KMS-11 (cell line): ENCODE results near the gene CDK6.

Experiments
- H2AFZ ChIP-seq: fragments of 200-600 bp; sonication (generic); 2 replicates; pipeline ENCODE4 v1.6.1; 2016; ENCODE audit warnings: antibody characterized with exemption, mixed run types, low read depth
- H3K27ac ChIP-seq: fragments of 200-600 bp; sonication (generic); 2 replicates; pipeline ENCODE4 v1.6.1; 2016; ENCODE audit warnings: mild to moderate bottlenecking, mixed run types
- H3K27me3 ChIP-seq: fragments of 200-600 bp; sonication (generic); 2 replicates; pipeline ENCODE4 v1.6.1; 2017; ENCODE audit warnings: mild to moderate bottlenecking, low read depth, mixed run types, moderate library complexity; ENCODE audit not compliant: insufficient read depth
- H3K36me3 ChIP-seq: fragments of 200-600 bp; sonication (generic); 2 replicates; pipeline ENCODE4 v1.6.1; 2017; ENCODE audit warnings: mild to moderate bottlenecking, mixed run types; ENCODE audit not compliant: insufficient read depth
- H3K4me1 ChIP-seq: fragments of 200-600 bp; sonication (generic); 2 replicates; pipeline ENCODE4 v1.6.1; 2016; ENCODE audit warnings: mild to moderate bottlenecking, low read depth, mixed run types; ENCODE audit not compliant: poor library complexity, severe bottlenecking
- H3K4me2 ChIP-seq: fragments of 200-600 bp; sonication (generic); 2 replicates; pipeline ENCODE4 v1.7.0; 2016; ENCODE audit warnings: mild to moderate bottlenecking, mixed run types
- H3K4me3 ChIP-seq: fragments of 200-600 bp; sonication (generic); IDR thresholded peaks from 2 replicates; pipeline ENCODE4 v1.6.1; 2017; ENCODE audit warnings: low read depth, low read length, mixed read lengths; ENCODE audit not compliant: insufficient read depth
- H3K79me2 ChIP-seq: fragments of 200-600 bp; sonication (generic); 2 replicates; pipeline ENCODE4 v1.6.1; 2016; ENCODE audit warnings: low read depth, mixed run types; ENCODE audit not compliant: insufficient read depth
- H3K9ac ChIP-seq: fragments of 200-600 bp; sonication (generic); 2 replicates; pipeline ENCODE4 v1.6.1; 2016; ENCODE audit warnings: mild to moderate bottlenecking, mixed run types
- H4K20me1 ChIP-seq: fragments of 200-600 bp; sonication (generic); 2 replicates; pipeline ENCODE4 v1.6.1; 2016; ENCODE audit warnings: mild to moderate bottlenecking, mixed run types; ENCODE audit not compliant: insufficient read depth
- CTCF ChIP-seq: fragments of 200-600 bp; sonication (generic); conservative IDR thresholded peaks from 2 replicates; pipeline ENCODE4 v1.6.1; 2017; ENCODE audit warnings: low read depth, mild to moderate bottlenecking, antibody characterized with exemption, low read length, moderate library complexity, mixed read lengths

Gene CDK6

GRCh38 chr7:92626281-92626809 is 210.0 kb downstream of the CDK6 start:
- H3K4me1 ChIP-seq, result peaks cover 61% of the 10 kb centered on the region
- H2AFZ ChIP-seq, result no peak overlapping the region
- no peak overlapping the region for H3K4me3 ChIP-seq
- H3K79me2 ChIP-seq, result peaks cover 84% of the 10 kb centered on the region
- H3K9ac ChIP-seq, result no peak overlapping the region
- H3K27me3 ChIP-seq, result no peaks in the 10 kb centered on the region
- no peak overlapping the region for H3K27ac ChIP-seq
- no peak overlapping the region for H3K4me2 ChIP-seq
- TF ChIP-seq CTCF, result no peak
- H4K20me1 ChIP-seq, result no peaks in the 10 kb centered on the region
- H3K36me3 ChIP-seq, result 0 out of 2 replicates have a peak, but pooled peaks cover 7% of the 10 kb centered on the region

- no peak overlapping the region for H3K4me2 ChIP-seq
- H4K20me1 ChIP-seq, result peaks cover under 1% of the 10 kb centered on the region; the same call in 1 of the 2 replicates
- no peak overlapping the region for H2AFZ ChIP-seq
- peaks cover 79% of the 10 kb centered on the region for H3K79me2 ChIP-seq
- no peak overlapping the region for H3K27ac ChIP-seq
- peaks cover 68% of the 10 kb centered on the region for H3K4me1 ChIP-seq
- H3K4me3 ChIP-seq, result no peak overlapping the region
- no peak overlapping the region for H3K9ac ChIP-seq
- H3K36me3 ChIP-seq, result 0 out of 2 replicates have a peak, but pooled peaks cover 4% of the 10 kb centered on the region
- no peaks in the 10 kb centered on the region for H3K27me3 ChIP-seq
- TF ChIP-seq CTCF, result no peak
Observed at GRCh38 chr7:92625617-92626016, 210.8 kb downstream of the CDK6 start.

GRCh38 chr7:92624298-92624996 is 211.9 kb downstream of the CDK6 start:
- H3K36me3 ChIP-seq, result 0 out of 2 replicates have a peak, but pooled peaks cover 4% of the 10 kb centered on the region
- no peak overlapping the region; the same call in 1 of the 2 replicates for H3K27ac ChIP-seq
- peaks cover 72% of the 10 kb centered on the region for H3K4me1 ChIP-seq
- no peak overlapping the region for H3K9ac ChIP-seq
- peaks cover 3% of the 10 kb centered on the region; the same call in 1 of the 2 replicates for H4K20me1 ChIP-seq
- H3K27me3 ChIP-seq, result no peaks in the 10 kb centered on the region
- no peak overlapping the region for H3K4me2 ChIP-seq
- H3K79me2 ChIP-seq, result peaks cover 76% of the 10 kb centered on the region
- H2AFZ ChIP-seq, result no peak overlapping the region
- TF ChIP-seq CTCF, result no peak
- no peak overlapping the region for H3K4me3 ChIP-seq

GRCh38 chr7:92623544-92623943 is 212.8 kb downstream of the CDK6 start:
- H3K9ac ChIP-seq, result no peak overlapping the region
- H3K27ac ChIP-seq, result no peak overlapping the region; the same call in 1 of the 2 replicates
- H3K79me2 ChIP-seq, result peaks cover 71% of the 10 kb centered on the region
- H3K4me3 ChIP-seq, result no peak overlapping the region
- H3K4me1 ChIP-seq, result peaks cover 72% of the 10 kb centered on the region
- no peak overlapping the region for H3K4me2 ChIP-seq
- no peaks in the 10 kb centered on the region for H3K27me3 ChIP-seq
- H3K36me3 ChIP-seq, result 0 out of 2 replicates have a peak, but pooled peaks cover 1% of the 10 kb centered on the region
- no peak overlapping the region for H2AFZ ChIP-seq
- peaks cover 3% of the 10 kb centered on the region; the same call in 1 of the 2 replicates for H4K20me1 ChIP-seq
- no peak for TF ChIP-seq CTCF
